ENCODE measurements around the gene YBX1. TPM values are rescaled to one million over a fixed set of nuclear protein-coding genes. Genes with fewer than 3 reads are reported as not detected.

The YBX1 gene
- total RNA-seq, 1 donor from 2014 or later: 513 TPM

DNA sequence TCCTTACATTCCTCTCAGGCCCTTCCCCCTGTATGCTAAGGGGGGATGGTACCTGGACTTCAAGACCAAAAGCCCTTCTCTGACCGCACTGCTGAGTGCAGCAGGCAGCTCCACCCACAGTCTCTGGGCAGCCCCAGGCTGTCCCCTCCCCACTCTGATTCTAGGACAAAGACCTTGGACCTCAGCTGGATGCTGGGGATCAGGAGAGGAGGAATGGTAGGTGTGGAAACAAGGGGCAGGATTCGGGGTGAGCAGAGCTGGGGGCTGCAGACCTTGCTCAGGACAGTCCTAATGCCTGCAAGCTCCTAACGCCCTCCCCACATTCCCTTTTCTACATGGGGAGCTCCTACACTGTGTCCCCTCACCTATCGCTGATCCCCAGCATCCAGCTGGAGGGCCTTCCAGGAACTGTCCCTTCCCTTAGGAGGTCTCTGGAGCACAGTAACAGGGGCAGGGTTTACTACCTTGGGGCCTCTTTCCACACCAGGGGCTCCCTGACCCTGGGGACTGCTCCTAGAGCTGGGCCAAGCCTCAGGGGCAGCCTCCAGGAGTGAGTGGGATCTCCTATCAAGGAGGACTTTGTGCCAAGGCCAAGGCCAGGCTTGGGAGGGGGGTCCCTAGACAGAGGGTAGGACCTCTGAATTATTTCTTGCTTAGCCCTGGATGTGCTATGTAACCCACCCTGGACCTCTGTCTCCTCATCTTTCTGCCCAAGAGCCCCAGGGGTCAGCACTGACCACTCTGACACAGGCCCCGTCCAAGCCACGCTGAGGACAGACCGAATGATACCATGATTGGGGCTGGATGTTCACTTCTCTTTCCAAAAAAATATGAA, 52.2 kb downstream of the YBX1 start:
- no peak for DNase-seq (ENCODE audit: low read depth in 2 of 2)

DNA sequence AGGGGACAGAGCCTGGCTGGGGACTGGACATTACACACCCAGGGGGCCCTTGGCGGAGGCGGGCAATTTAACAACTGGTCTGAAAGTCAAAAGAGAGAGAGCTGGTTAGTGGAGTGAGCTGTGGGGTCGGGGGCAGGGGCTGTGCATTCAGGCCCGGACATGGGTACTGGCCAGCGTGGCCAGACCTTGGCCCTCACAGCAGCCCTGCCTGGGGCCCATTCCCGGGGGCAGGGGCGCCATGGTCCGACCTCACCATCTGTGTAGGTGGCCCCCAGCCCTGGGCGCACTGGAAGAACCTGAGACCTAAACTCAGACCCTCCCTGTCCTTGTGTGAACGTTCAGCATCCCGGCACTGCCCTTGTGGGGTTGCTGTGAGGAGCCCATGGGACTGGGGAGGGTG, 52.8 kb downstream of the YBX1 start:
- no peak for DNase-seq (ENCODE audit: low read depth in 2 of 2)

DNA sequence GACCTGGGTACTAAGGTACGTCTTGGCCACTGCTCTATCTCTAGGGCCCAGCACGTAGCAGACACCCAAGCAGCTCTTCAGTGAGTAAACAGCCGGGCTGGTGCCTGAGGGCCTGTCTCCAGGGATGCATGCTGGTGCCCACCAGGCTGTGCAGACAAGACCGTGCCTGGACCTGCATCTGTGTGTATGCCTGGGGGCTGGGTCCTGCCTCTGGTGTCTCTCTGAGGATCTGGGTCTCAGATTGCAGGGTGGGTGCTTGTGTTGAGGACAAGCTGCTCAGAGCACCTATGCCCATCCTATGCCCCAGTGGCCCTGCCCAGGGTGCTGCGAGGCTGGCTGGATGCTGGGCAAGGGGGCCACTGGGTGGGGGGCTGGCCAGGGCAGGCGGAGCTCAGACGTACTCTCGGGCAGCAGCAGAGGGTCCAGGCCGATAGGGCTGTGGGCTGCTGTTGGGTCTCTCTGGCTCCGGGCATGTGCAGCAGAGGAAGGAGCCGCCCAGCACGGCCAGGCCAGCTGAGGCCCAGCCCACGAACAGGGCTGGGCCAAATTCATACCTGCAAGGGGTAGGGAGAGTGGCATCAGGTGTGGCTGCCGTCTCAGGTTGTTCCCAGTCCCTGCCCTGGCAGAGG, 53.4 kb downstream of the YBX1 start:
- no peak for DNase-seq (ENCODE audit: low read depth in 2 of 2)

DNA sequence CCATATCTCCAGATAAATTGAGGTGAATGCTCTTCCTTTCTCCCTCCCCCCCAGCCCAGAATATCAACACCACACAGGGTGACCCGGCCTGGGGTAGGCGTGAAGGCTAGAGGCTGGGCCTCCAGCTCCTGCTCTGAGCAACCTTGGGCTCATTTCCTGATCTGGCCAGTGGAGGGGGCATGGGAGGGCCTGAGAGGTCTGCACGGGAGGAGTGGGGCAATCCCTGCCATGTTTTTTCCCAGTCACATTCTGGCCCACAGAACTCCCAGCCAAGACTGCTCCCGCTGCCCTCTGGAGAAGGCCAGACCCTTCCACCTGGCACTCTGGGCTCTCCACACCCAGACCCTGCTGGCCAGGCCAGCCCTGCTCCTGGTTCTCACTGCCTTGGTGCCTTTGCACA, 53.9 kb downstream of the YBX1 start:
- no peak for DNase-seq (ENCODE audit: low read depth in 2 of 2)

DNA sequence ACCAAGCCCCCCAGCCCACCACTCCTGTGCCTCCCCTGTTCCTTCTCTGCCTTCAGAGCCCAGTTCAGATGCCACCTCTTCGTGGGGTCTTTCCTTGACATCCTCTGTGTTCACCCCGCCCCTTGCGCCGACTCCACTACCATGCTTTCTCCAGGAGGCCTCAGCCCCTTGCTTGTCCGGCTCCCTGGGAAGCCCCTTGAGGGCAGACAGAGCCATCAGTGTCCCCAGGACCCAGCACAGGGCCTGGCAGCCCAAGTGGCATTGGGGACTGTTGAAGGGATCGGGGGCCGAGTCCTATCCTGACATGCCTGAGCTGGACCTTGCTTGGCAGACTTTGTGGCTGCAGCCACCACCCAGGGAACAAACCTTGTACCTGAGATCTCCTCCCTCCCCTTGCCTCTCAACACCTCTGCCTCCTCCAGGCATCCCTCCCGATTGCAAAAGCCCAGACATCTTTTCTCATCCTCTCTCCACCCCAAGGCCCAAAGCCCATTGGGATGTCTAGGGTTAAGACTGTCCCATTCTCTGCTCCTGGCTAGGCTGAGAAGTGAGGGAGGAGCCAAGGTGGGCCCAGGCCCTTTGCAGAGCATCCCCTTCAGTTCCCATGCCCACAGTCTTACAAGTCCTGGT, 54.5 kb downstream of the YBX1 start:
- no peak for DNase-seq (ENCODE audit: low read depth in 2 of 2)

DNA sequence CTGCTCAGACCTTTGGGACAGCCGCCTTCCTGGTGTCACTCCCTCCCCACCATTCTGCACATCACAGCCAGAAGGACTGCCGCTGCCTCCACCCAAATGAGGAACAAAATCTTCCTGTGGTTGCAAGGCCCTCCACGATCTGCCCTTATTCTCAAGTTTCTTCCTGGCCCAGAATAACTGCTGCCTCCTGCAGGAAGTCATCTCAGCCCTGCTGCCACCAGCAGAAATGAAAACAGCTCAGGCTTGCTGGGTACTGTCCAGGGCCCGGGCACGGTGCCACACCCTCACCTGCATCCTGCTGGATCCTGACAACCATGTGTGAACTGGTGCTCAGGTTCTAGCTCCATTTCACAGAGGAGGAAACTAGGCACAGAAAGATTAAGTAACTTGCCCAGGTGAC, 55.0 kb downstream of the YBX1 start:
- no peak for DNase-seq (ENCODE audit: low read depth in 2 of 2)

DNA sequence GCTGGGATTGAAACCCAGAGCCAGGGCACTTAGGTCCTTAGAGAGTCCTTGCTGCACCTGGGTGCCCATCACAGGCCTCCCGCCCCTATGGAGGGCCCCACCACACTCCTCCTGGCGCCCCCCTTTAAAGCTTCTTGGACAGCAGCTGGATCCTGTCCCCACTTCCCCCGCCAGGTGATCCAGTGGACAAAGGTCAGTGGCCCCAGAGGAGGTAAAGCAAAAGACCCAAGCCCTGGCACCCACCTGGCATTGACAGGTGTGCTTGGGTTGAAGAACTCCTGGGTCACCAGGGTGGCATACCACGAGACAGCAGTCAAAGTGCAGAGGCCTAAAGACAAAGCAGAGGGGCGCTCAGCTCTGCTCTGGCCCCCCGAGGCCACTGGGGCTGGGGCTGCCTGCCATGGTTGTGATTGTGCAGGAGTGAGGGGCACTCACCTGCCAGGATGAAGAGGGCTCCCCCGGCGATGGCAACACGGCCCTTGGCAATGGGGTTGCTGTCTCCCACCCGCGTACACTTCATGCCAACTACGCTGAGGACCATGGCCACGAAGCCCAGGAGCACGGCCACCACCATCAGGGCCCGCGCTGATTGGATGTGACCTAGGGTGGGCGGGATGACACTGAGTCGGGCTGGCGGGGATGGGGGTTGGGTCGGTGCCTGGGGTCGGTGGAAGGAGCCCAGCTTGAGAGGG, 55.9 kb downstream of the YBX1 start:
- DNase-seq (ENCODE audit: low read depth in 2 of 2): no peak

DNA sequence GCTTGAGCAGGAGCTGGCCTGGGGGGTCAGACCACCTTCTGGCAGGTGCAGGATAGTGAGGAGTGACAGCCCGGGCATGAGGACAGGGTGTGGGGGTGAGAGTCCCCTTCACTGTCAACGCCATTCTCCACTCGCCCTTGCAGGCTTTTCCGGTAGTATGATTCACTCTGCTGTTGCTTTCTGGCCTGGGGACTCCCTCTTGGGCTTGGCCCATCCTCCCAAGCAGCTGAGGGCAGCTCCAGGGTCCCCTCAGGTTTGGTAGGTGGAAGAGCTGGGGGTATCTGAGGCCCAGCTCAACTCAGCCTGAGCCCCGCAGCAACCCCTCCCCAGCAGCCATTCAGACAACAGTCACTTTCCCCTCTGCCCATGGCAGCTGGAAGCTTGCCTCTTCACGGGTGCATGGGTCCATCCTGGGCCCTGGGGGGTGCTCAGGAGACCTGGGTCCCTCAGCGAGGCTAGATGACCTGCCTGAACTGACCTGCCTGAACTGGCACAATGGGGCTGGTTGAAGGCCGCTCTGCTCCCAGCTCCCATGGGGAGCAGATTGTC, 56.5 kb downstream of the YBX1 start:
- no peak for DNase-seq (ENCODE audit: low read depth in 2 of 2)

DNA sequence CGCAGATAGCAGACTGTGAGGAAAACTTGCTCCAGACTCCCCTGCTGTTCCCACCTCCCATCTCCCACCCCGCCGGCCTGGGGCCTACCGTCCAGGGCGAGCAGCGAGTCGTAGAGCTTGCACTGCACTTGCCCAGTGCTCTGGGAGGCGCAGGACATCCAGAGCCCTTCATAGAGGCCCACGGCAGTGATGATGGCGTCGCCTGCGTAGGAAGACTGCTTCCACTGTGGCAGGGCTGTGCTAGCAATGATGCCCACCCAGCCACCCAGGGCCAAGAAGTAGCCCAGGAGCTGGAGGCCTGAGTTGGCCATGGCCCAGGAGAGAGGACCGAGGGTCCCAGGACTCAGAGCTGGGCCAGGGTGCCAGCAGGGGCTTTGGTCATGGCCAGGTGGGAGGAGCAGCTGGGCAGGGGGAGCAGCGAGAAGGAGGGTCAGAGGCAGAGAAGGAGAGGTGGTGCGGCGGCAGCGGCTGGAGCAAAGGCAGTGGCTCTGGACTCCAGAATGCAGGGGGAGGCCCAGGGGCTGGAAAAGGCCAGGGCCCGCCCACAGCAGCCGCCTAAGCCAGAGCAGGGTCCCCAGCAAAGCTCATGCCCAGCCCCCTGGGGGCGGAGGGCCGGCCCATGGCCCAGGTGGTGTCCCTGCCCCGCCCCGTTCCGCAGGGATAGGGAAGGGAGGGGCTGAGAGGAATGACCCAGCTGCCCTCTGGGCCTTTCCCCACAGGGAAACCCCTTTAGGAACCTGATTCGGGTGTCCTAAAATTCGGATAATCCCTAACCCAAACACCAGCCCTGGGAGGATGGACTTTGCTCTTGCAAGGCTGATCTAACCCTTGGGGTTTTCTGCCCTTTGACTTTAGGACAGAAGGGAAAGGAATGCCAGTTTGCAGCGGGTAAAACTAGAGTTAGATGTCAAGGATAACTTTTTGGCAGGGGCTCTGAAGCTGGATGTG, 57.8 kb downstream of the YBX1 start, which contains the start of gene CLDN19:
TSS of gene CLDN19 (minus strand) at position 484 of the 948 bp plus-strand sequence. CDS start at position 311, 173 bp downstream.
- DNase-seq (ENCODE audit: low read depth in 2 of 2): no peak

DNA sequence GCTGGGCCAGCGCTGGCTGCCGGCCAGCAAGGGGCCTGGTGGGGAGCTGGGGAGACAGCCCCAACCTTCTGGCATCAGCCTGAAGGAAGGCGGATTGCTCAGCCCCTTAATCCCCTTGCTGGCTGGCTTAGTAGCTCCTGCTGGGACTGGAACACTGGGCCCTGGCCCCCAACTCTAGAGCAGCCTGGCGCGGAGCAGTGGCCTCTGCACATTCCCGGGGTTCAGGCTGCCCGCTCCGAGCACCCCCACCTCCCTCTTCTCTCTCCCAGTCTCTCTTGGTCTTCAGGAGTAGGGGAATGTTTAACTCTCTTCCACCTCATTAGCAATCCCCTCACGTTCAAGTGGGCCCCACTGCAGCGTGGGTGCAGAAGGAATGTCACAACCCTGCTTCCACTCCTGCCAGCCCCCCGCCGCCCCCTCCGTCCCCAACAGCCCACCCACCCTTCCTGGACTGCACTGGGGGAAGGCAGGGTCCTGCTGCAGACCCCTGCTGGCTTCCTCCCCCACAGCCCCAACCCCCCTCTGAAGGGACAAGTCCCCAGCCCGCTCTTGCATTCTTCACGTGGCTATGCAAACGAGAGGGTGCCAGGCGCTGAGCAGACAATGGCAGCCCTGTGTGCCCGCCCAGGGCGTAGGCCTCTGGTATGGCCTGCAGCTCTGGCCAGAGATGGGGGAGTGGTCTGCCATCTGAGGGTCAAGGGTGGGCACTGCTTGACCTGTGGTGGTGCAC, 58.8 kb downstream of the YBX1 start:
- DNase-seq (ENCODE audit: low read depth in 2 of 2): no peak

DNA sequence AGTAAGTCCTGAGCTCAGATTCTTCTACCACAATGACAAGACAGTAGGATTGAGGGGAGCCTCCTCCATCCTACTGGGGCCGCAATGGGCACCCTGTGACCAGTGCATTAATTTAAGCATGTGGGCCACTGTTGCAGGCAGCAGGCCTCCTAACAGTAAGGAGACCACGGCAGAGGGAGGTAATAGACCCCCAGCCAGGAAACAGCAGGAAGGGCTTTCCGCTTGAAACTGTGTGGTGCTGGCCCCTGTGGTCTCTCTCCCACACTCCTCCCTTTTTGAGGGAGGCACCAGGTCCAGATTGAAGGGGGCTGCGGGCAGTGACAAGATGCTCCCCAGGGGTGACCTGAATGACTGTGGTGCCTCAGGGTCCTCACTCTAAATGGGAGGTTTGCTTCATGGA, 59.5 kb downstream of the YBX1 start:
- DNase-seq (ENCODE audit: low read depth in 2 of 2): no peak

DNA sequence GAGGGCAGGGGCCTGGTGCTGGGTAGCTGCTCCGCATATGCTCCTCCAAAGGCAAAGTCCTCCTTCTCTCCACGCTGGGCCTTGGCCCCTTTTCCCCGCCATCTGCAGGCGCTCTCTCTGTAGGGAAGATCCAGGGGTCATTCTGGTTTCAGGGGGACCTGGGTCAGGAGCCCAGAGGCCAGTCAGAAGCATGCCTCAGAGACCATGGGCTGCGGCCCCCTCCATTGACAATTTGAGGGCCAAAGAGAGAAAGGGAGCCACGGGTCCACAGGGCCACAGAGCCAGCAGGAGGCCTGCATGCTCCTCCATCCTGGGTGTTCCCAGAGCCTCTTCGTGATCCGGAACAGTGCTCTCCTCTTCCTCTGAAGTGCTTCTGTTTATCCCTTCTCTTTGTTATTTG, 59.9 kb downstream of the YBX1 start:
- DNase-seq (ENCODE audit: low read depth in 2 of 2): no peak

DNA sequence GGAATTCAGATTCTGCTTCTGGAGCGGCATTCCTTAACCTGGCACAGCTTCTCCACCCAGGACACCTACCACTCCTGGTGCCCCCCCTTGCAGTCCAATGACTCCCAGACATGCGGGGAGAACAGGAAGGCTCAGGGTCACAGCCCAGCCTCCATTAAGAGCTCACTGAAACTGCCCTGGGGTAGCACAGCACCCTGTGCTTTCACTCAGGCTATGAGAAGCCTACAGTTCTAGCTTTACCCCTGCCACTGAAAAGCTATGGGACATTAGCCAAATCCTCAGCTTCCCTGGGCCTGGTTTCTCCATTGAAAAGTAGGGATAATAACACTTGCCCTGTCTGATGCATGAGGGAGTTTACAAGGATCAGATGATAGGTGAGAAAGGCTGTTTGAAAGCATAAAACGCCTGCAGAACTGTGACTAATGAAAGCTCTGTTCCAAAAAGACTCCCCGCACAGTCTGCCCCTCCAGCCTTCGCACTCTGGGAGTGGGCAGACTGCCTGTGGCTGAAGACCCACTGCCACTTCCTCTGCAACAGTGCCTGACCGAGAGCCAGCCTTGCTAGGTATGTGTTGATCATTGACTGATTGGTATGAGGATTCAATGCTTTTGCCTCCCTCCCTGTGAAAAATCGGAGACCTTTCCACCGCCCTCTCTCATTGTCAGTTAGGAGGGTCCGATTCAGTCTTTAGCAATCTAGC, 60.5 kb downstream of the YBX1 start:
- DNase-seq (ENCODE audit: low read depth in 2 of 2): no peak

DNA sequence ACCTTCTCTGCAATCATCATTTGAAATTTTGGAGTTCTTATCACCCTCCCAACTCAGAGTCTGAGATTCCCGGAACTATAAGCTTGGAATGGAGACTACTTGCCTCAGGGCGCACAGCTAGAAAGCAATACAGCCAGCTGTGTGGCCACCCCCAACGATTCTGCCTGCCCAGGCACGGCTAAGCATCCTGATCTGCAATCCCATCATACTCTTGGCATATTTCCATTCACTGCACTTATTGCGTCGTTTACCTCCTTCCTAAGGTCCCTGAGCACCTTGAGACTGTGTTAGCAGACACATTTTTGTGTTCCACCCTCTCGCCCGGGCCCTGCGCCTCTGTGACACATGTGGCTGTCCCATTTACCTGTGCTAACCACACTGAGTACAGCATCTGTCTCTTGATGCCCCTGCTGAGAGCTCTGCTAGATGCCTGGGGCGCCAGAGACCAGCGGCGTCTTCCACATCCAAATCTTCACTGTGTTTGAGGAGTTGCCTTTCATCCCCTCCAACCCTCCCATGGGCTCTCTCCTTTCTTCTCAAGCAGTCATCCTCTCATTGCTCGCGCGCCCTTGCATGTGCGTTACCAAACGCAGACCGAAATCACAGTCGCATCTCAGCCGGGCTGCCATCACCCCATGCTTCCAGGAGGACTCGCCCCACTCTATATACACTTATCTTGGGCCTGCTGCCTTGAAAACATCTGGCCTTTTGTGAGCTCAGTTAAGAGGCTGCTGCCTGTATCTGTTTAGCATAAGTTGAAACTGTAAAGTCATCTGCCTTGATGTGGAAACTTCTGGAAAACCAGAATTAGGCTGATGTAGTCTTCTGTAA, 61.3 kb downstream of the YBX1 start:
- no peak for DNase-seq (ENCODE audit: low read depth in 2 of 2)

DNA sequence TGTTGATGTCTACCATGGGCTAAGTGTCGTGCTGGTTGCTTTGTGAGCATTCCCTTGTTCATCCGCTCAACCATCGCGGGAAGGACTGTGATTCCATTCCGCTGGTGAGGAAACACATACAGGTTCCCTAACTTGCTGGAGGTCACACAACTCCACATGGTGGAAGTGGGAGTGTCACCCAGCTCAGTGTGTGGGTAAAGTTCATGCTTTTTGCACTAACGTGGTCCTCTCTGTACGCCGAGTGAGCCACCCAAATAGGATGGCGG, 61.9 kb downstream of the YBX1 start:
- DNase-seq (ENCODE audit: low read depth in 2 of 2): no peak

DNA sequence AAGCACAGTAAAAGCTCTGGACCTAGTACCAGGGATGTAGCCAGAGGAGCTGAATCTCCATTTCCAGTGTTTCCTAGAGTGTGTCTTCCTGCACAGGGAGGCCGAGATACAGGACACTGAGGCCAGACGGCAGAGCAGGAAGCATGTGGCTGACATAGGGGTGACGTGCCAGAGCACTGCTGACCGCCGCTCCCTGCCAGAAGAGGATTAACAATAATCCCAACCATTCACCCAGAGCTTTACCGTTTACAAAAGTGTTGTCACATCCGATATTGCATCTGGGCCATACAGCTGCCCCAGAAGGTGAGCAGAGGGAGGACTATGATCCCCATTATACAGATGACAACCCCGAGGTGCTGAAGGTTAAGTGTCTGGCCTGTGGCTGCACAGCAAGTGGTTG, 63.6 kb downstream of the YBX1 start:
- DNase-seq (ENCODE audit: low read depth in 2 of 2): peak in 1 of 2 donors; percentile 23

DNA sequence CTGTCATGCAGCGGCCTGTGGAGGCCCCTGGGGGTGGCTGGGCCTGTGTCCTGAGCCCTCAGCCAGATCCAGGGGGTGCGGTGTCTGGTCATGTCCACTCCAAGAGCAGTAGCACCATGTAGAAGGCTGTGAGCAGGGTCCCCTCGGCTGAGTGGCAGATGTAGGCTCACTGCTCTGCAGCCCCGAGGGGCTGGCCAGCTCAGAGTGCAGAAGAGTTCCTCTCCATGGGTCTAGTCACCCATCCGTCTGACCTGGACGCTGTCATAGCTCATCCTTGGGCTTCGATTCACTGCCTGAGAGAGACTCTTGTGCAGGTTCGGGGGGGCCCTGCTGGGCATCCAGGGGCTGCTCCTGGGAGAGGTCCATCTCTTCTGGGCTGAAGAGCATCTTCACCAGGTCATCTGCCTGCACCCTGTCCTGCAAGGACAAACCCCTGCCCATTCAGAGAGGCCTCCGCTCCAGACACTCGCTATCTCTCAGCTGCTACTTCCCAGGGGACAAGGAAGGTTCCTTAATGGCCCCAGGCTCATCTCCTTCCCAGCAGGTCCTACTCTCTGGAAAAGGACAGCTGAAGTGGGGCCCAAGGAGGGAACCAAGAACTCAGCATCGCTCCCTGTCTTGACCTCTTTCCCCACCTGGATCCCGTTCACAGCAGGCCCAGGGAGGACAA, 64.4 kb downstream of the YBX1 start:
- DNase-seq (ENCODE audit: low read depth in 2 of 2): no peak

DNA sequence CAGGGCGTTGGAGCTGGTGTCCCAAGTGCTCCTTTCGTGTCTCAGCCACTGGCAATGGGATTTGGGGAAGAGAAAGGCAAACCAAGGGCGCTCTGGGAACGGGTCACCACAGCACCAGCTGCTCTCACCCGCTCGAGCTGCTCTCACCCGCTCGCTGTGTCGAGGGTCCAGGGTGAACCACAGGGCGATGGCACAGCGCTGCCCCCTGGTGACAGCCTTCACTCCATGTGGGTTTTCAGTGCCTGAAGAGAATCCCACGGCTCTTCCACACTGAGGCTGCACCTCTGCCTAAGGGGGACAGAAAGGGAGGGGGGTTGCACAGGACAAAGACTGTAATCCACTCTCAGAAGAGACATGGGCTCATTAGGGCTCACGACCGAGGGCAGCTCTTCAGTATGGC, 64.9 kb downstream of the YBX1 start:
- peak in 1 of 2 donors; percentile 46 for DNase-seq (ENCODE audit: low read depth in 2 of 2)
